K562 (cell line): ENCODE results near the gene CIAO2A. TPM values are rescaled to one million over a fixed set of nuclear protein-coding genes. Genes with fewer than 3 reads are reported as not detected.

Source experiments
- ARHGAP35 ChIP-seq: fragments of 450-650 bp; IDR thresholded peaks from 2 replicates; pipeline ENCODE4 v1.6.1; 2018; ENCODE audit not compliant: partially characterized antibody
- BRD9 ChIP-seq: fragments of 450-650 bp; IDR thresholded peaks from 2 replicates; pipeline ENCODE4 v1.6.1; 2018; ENCODE audit warnings: low read depth; ENCODE audit not compliant: partially characterized antibody
- CCNT2 ChIP-seq: IDR thresholded peaks from 2 replicates; pipeline ENCODE4 v1.6.1; 2011; ENCODE audit warnings: borderline replicate concordance, low read depth, mild to moderate bottlenecking, moderate library complexity, mixed read lengths, low read length; ENCODE audit not compliant: insufficient read length; ENCODE audit errors: extremely low read depth
- COPS2 ChIP-seq: fragments of 450-650 bp; conservative IDR thresholded peaks from 2 replicates; pipeline ENCODE4 v1.6.1; 2016; ENCODE audit warnings: mild to moderate bottlenecking, moderate library complexity
- DNMT1 ChIP-seq: fragments of 450-650 bp; IDR thresholded peaks from 2 replicates; pipeline ENCODE4 v1.6.1; 2016; ENCODE audit warnings: antibody characterized with exemption, mild to moderate bottlenecking
- KLF10 ChIP-seq: fragments of 250-450 bp; sonication (Bioruptor Pico); IDR thresholded peaks from 2 replicates; pipeline ENCODE4 v1.6.1; 2021; ENCODE audit warnings: matching md5 sums
- MAFK ChIP-seq: IDR thresholded peaks from 2 replicates; pipeline ENCODE4 v1.6.1; 2011; ENCODE audit warnings: low read length, improper control_type of control experiment
- MAX ChIP-seq: sonication (generic); formaldehyde crosslinking; IDR thresholded peaks from 2 replicates; pipeline ENCODE4 v1.9.0; 2022; ENCODE audit warnings: mild to moderate bottlenecking, missing genetic modification reagents
- MYC ChIP-seq, 2 experiments: fragments of 250-450 bp in 1 of 2; sonication (Bioruptor Pico) in 1 of 2; IDR thresholded peaks; 2 replicates each; pipeline versions ENCODE4 v1.5.1 to v1.6.1; 2012 to 2021; ENCODE audit warnings: low read depth in 2 of 2, borderline replicate concordance in 1 of 2, improper control_type of control experiment in 1 of 2, low read length in 1 of 2, mild to moderate bottlenecking in 1 of 2, moderate library complexity in 1 of 2
- PTTG1 ChIP-seq: fragments of 450-650 bp; IDR thresholded peaks from 2 replicates; pipeline ENCODE4 v1.6.1; 2016; ENCODE audit warnings: low read depth, mild to moderate bottlenecking, missing genetic modification characterization, missing compliant biosample characterization
- SNRNP70 ChIP-seq: fragments of 200-400 bp; formaldehyde crosslinking; optimal IDR thresholded peaks from 2 replicates; pipeline ENCODE3; 2017; ENCODE audit warnings: low read depth, low read length
- TAF15 ChIP-seq: fragments of 200-400 bp; formaldehyde crosslinking; IDR thresholded peaks from 2 replicates; pipeline ENCODE4 v1.6.1; 2017; ENCODE audit warnings: mild to moderate bottlenecking, low read depth, low read length, moderate library complexity
- ZKSCAN3 ChIP-seq: fragments of 250-450 bp; sonication (Bioruptor Pico); IDR thresholded peaks from 2 replicates; pipeline ENCODE4 v1.4.0; 2020
- ZNF140 ChIP-seq: fragments of 250-450 bp; sonication (Bioruptor Pico); IDR thresholded peaks from 2 replicates; pipeline ENCODE4 v1.8.0; 2021; ENCODE audit warnings: moderate library complexity, mild to moderate bottlenecking, inconsistent platforms
- ZNF253 ChIP-seq: fragments of 250-450 bp; sonication (Bioruptor Pico); conservative IDR thresholded peaks from 2 replicates; pipeline ENCODE4 v1.6.1; 2021; ENCODE audit warnings: mild to moderate bottlenecking
- ZNF717 ChIP-seq: fragments of 250-450 bp; sonication (Bioruptor Pico); IDR thresholded peaks from 2 replicates; pipeline ENCODE4 v1.5.0; 2021
- polyA plus RNA-seq, 8 experiments: library from polyadenylated mRNA; depleted of rRNA in 4 of 8; stranded (reverse) in 5 of 8; unstranded in 3 of 8; fragments of >200 nt; fragmentation: Nextera tagmentation in 2 of 8; fragmentation: Illumina TruSeq in 1 of 8; extraction: Ambion mirVana in 2 of 8; extraction: Trizol in 1 of 8; gene quantifications; 2 replicates each; pipeline versions ENCODE4 v1.2.1 to v1.2.3, GENCODE V29; 2011 to 2014; ENCODE audit warnings: inconsistent platforms in 1 of 8, missing spikeins in 1 of 8
- total RNA-seq, 7 experiments: library from RNA; depleted of rRNA in 6 of 7; stranded (reverse); fragments of >200 nt in 6 of 7; fragmentation: Illumina TruSeq in 2 of 7; extraction: Trizol in 2 of 7; gene quantifications; 2 replicates each; pipeline versions ENCODE4 v1.2.1 to v1.2.3, GENCODE V29; 2011 to 2021; ENCODE audit warnings: low replicate concordance in 1 of 7
- TF ChIP-seq, protein P1 (sequence below): fragments of 250-450 bp; sonication (Bioruptor Pico); IDR thresholded peaks from 2 replicates; pipeline ENCODE4 v1.5.0; 2021
- TF ChIP-seq, protein P2 (sequence below): fragments of 250-450 bp; sonication (Bioruptor Pico); IDR thresholded peaks from 2 replicates; pipeline ENCODE4 v1.8.0; 2021; ENCODE audit warnings: borderline replicate concordance, mild to moderate bottlenecking, moderate library complexity; ENCODE audit not compliant: poor library complexity, severe bottlenecking
- TF ChIP-seq, protein P3 (sequence below), 3 experiments: fragments of 200-800 bp in 1 of 3; fragments of 250-450 bp in 1 of 3; fragments of 450-650 bp in 1 of 3; sonication (Bioruptor Pico) in 1 of 3; sonication (Bioruptor generic) in 1 of 3; formaldehyde crosslinking in 1 of 3; IDR thresholded peaks; 2 replicates each; pipeline versions ENCODE4 v1.6.1 to v1.8.0; 2016 to 2022; ENCODE audit warnings: mild to moderate bottlenecking in 2 of 3, missing genetic modification characterization in 2 of 3, missing compliant biosample characterization in 1 of 3, moderate library complexity in 1 of 3
- TF ChIP-seq, protein P4 (sequence below): fragments of 250-450 bp; sonication (Bioruptor Pico); IDR thresholded peaks from 2 replicates; pipeline ENCODE4 v1.5.0; 2020; ENCODE audit warnings: mild to moderate bottlenecking, borderline replicate concordance

The CIAO2A gene
- total and polyA plus RNA-seq, 9 of the 15 experiments (the other 6 are each of a cell fraction or from before 2014, with no cell fraction given) = 161 to 429 (median 313) TPM

DNA sequence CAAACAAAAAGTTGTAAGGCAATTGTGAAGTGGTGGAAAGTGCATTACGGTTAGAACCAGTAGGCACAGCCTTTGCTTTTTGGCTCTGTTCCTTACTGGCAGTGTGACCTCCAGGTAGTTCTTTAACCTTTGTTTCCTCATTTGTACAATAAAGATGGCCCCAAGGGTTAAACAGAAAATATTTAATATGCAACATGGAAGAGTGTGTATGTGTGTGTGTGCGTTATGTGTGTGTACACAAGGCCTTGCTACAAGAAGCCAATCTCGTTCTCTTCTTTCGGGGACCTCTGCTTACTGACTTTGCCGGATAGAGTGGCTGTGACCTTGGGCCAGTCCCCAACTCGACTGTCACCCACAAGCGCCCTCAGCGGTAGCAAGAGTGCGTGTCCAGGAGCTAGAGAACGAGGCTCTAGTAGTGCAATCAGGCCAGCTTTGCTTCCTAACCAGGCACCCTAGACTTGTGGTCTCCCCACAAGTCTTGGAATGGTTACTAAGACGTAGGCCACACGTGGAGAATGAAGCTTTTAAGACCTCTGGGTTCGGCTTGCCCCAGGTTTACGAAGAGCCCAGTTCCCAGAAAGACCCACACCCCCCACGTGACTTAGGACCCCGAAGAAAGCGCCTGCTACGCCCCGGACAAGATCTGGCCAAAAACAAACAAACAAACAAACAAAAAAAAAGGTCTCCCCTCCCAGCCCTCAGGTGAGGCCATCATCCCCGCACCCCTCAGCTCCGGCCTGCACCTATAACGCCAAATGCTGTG is 593 bp downstream of the CIAO2A start (continued):
- TF ChIP-seq TAF15 (no peak), ARHGAP35 (peak; percentile 21), MYC (IDR thresholded peaks at IDR 0.05; ENCODE audit: low read depth, low read length) (peak; percentile 79; the same call in 1 of the 2 replicates), MYC (CRISPR knock-in tag; IDR thresholded peaks at IDR 0.05; ENCODE audit: borderline replicate concordance, low read depth) (0 out of 2 replicates have a peak, but pooled peaks have one; percentile 56), COPS2 (no peak), CCNT2 (no peak), SNRNP70 (no peak), ZNF717 (no peak), ZNF253 (CRISPR knock-in tag) (no peak), MAFK (no peak), MAX (CRISPR knock-in tag) (peak; percentile 60), DNMT1 (0 out of 2 replicates have a peak, but pooled peaks have one; percentile 48), ZNF140 (CRISPR knock-in tag) (no peak), PTTG1 (tag) (no peak), BRD9 (no peak), ZKSCAN3 (no peak), KLF10 (CRISPR knock-in tag) (no peak)
- TF ChIP-seq, protein P1, sequence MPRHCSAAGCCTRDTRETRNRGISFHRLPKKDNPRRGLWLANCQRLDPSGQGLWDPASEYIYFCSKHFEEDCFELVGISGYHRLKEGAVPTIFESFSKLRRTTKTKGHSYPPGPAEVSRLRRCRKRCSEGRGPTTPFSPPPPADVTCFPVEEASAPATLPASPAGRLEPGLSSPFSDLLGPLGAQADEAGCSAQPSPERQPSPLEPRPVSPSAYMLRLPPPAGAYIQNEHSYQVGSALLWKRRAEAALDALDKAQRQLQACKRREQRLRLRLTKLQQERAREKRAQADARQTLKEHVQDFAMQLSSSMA (CRISPR knock-in tag) = no peak
- TF ChIP-seq, protein P2, sequence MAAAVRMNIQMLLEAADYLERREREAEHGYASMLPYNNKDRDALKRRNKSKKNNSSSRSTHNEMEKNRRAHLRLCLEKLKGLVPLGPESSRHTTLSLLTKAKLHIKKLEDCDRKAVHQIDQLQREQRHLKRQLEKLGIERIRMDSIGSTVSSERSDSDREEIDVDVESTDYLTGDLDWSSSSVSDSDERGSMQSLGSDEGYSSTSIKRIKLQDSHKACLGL (CRISPR knock-in tag) = peak; percentile 31
- TF ChIP-seq, protein P3, sequence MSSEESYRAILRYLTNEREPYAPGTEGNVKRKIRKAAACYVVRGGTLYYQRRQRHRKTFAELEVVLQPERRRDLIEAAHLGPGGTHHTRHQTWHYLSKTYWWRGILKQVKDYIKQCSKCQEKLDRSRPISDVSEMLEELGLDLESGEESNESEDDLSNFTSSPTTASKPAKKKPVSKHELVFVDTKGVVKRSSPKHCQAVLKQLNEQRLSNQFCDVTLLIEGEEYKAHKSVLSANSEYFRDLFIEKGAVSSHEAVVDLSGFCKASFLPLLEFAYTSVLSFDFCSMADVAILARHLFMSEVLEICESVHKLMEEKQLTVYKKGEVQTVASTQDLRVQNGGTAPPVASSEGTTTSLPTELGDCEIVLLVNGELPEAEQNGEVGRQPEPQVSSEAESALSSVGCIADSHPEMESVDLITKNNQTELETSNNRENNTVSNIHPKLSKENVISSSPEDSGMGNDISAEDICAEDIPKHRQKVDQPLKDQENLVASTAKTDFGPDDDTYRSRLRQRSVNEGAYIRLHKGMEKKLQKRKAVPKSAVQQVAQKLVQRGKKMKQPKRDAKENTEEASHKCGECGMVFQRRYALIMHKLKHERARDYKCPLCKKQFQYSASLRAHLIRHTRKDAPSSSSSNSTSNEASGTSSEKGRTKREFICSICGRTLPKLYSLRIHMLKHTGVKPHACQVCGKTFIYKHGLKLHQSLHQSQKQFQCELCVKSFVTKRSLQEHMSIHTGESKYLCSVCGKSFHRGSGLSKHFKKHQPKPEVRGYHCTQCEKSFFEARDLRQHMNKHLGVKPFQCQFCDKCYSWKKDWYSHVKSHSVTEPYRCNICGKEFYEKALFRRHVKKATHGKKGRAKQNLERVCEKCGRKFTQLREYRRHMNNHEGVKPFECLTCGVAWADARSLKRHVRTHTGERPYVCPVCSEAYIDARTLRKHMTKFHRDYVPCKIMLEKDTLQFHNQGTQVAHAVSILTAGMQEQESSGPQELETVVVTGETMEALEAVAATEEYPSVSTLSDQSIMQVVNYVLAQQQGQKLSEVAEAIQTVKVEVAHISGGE (CRISPR knock-in tag; IDR thresholded peaks at IDR 0.05) = no peak
- TF ChIP-seq, protein P4, sequence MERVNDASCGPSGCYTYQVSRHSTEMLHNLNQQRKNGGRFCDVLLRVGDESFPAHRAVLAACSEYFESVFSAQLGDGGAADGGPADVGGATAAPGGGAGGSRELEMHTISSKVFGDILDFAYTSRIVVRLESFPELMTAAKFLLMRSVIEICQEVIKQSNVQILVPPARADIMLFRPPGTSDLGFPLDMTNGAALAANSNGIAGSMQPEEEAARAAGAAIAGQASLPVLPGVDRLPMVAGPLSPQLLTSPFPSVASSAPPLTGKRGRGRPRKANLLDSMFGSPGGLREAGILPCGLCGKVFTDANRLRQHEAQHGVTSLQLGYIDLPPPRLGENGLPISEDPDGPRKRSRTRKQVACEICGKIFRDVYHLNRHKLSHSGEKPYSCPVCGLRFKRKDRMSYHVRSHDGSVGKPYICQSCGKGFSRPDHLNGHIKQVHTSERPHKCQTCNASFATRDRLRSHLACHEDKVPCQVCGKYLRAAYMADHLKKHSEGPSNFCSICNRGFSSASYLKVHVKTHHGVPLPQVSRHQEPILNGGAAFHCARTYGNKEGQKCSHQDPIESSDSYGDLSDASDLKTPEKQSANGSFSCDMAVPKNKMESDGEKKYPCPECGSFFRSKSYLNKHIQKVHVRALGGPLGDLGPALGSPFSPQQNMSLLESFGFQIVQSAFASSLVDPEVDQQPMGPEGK = no peak
